Upper lobe of left lung (tissue), 6 donors: ENCODE measurements around the gene ZNF433. TPM values are rescaled to one million over a fixed set of nuclear protein-coding genes. Genes with fewer than 3 reads are reported as not detected.

Experiments used
- ATAC-seq, 2 donors: fragments of 200-7000 bp; cut with Tn5 transposase; one replicate each; pipeline ENCODE4 v1.9.1; 2022; ENCODE audit warnings: mild to moderate bottlenecking in 2 of 2, moderate library complexity in 2 of 2; ENCODE audit not compliant: low FRiP score in 2 of 2
- DNase-seq, 2 donors: peaks; one replicate each; pipeline ENCODE4 v3.0.0-alpha.2; 2019 to 2020
- H3K27ac ChIP-seq, 4 donors: fragments of 200-600 bp; sonication (generic); one replicate each; pipeline ENCODE4 v1.5.1; 2016 to 2019
- H3K27me3 ChIP-seq, 4 donors: fragments of 200-600 bp; sonication (generic); one replicate each; pipeline ENCODE4 v1.5.1; 2017 to 2019
- H3K36me3 ChIP-seq, 4 donors: fragments of 200-600 bp; sonication (generic); one replicate each; pipeline ENCODE4 v1.5.1; 2016 to 2019
- H3K4me1 ChIP-seq, 4 donors: fragments of 200-600 bp; sonication (generic); one replicate each; pipeline ENCODE4 v1.5.1; 2018 to 2019
- H3K4me3 ChIP-seq, 4 donors: fragments of 200-600 bp; sonication (generic); one replicate each; pipeline ENCODE4 v1.5.1; 2017 to 2019; ENCODE audit warnings: mild to moderate bottlenecking in 2 of 4, moderate library complexity in 1 of 4
- H3K9me3 ChIP-seq, 4 donors: fragments of 200-600 bp; sonication (generic); one replicate each; pipeline ENCODE4 v1.5.1; 2018 to 2019
- CTCF ChIP-seq, 6 experiments: fragments of 450-650 bp in 4 of 6; fragments of 200-600 bp in 2 of 6; sonication (generic) in 2 of 6; IDR thresholded peaks; one replicate each; pipeline ENCODE4 v1.5.1; 2016 to 2019; ENCODE audit warnings: antibody characterized with exemption in 6 of 6
- EP300 ChIP-seq, 4 donors: sonication (generic); formaldehyde crosslinking; IDR thresholded peaks; one replicate each; pipeline ENCODE4 v1.5.1; 2017; ENCODE audit warnings: antibody characterized with exemption in 4 of 4, control low read depth in 2 of 4
- POLR2A ChIP-seq, 4 donors: fragments of 450-650 bp; IDR thresholded peaks; one replicate each; pipeline ENCODE4 v1.5.1; 2016 to 2017; ENCODE audit warnings: antibody characterized with exemption in 4 of 4, mild to moderate bottlenecking in 2 of 4
- POLR2AphosphoS5 ChIP-seq, 2 donors: sonication (generic); formaldehyde crosslinking; IDR thresholded peaks; one replicate each; pipeline ENCODE4 v1.5.1; 2017; ENCODE audit warnings: antibody characterized with exemption in 2 of 2
- WGBS, 2 donors: methylation state at CpG; one replicate each; pipeline ENCODE4 v1.1.5; 2017 to 2018; 5-methylcytosine and 5-hydroxymethylcytosine counted together
- small RNA-seq, 4 donors: library from RNA; depleted of rRNA; stranded (forward); fragments of <200 nt; gene quantifications; one replicate each; pipeline ENCODE3, GENCODE V24; 2016
- total RNA-seq, 6 donors: library from RNA; depleted of rRNA in 4 of 6; stranded (reverse); fragments of >200 nt in 4 of 6; gene quantifications; one replicate each; pipeline versions ENCODE4 v1.1.0 to v1.2.1, GENCODE V29; 2016 to 2021
- donor health status: DM: no; HTN: no; CAD: no; lungs with moderate emphysema.
- donor health status: DM: no; HTN: yes; CAD: no; lungs with severe emphysema.

Gene ZNF433
- total RNA-seq, 6 donors from 2014 or later: 3.7 to 12.5 (median 6.3) TPM

DNA sequence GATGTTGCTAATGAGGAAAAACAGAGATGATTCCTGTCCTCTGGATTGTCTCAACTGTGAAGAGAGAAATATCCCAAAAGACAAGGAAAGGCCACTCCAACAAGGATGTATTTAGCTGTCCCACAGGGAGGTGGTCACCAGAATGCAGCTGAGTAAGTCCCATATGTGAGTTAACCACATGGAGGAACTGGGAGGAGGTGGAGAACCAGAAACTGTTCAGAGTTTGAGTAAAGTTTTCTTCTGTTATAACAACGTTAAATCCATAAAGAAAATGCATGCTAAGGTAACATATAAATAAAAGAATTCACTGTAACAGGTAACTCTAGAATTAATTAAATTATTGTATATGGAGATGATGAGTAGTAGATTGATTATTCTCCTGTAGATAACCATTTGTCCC, 65.3 kb downstream of the ZNF433 start:
- Histone ChIP-seq H3K4me1 (peaks cover 5 to 11% (median 7%) of the 10 kb centered on the region in 4 donors), H3K27me3 (no peaks in the 10 kb centered on the region), H3K9me3 (peaks cover 0 to 9% (median 1%) of the 10 kb centered on the region in 4 donors), H3K4me3 (no peak overlapping the region), H3K27ac (no peak overlapping the region), H3K36me3 (no peaks in the 10 kb centered on the region)
- no peak for DNase-seq
- 72 to 91% methylated on average over 1 of the region's 1 CpG for WGBS, 2 donors
- no peak for TF ChIP-seq CTCF (IDR thresholded peaks at IDR 0.05)
- TF ChIP-seq EP300 (IDR thresholded peaks at IDR 0.05): no peak
- no peak for TF ChIP-seq POLR2A (IDR thresholded peaks at IDR 0.05)
- no peak for TF ChIP-seq POLR2AphosphoS5 (IDR thresholded peaks at IDR 0.05)
- ATAC-seq: no peak

DNA sequence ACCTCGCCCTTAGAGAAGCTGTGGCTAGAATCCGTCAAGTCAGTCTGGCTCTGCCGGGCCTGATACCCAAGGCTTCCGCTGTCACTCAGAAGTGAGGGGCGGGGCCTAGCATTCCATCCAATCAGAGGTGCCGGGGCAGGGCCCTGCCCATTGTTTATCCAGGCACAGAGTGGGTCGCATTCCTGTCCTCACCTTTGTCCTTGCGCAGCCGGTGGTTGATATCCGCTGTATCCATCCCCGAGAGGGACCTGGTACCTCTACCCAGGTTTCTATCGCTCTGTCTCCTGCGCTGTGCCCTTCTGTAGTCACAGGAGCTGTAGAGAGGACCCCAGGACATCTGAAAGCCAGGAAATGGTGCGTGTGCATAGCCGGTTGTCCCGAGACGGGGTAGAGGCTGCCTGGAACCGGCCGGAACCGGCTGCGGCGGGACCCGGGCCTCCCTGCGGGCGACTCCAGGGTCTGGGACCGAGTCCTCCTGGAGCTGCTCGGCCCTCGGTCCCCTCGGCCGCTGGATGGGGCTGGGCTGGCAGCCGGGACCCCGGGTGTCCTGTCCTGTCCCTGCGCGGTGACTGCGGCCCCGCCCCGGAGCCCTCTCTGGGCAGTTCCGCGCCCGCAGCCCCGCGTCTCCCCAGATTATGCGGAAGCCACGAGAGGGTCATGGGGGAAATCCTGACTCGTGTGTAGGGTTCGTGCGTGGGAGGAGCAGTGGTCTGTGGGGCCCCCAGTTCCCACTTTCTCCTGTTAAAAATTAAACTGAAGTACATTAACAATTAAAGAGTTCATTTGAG, 70.4 kb downstream of the ZNF433 start, which contains the start of gene ZNF763:
Gene ZNF763 (plus strand): TSS at position 183 of the 788 bp plus-strand sequence. CDS start 169 bp downstream, at position 352.
- peak; percentile 76 to 90 for TF ChIP-seq POLR2AphosphoS5 (IDR thresholded peaks at IDR 0.05)
- peak in 1 of 4 donors; percentile 55 for TF ChIP-seq EP300 (IDR thresholded peaks at IDR 0.05)
- TF ChIP-seq CTCF (IDR thresholded peaks at IDR 0.05): peak in 1 of 6 experiments; percentile 1
- peak in 3 of 4 donors; percentile 60 to 78 (median 76) for TF ChIP-seq POLR2A (IDR thresholded peaks at IDR 0.05)
- WGBS, 2 donors: 0% methylated on average over 8 to 38 of the region's 47 CpGs
- no peaks in the 10 kb centered on the region for H3K36me3 ChIP-seq
- peak; percentile 99 for ATAC-seq
- no peaks in the 10 kb centered on the region for H3K9me3 ChIP-seq
- no peaks in the 10 kb centered on the region for H3K27me3 ChIP-seq
- H3K4me1 ChIP-seq: peaks cover 14 to 24% (median 17%) of the 10 kb centered on the region in 4 donors
- DNase-seq: peak; percentile 93 to 98
- H3K27ac ChIP-seq: peak within 1 kb of the TSS; percentile 95 to 99 (median 98)
- peak within 1 kb of the TSS; percentile 74 to 89 (median 85) for H3K4me3 ChIP-seq

Small RNA genes within 50 kb of the gene (small RNA-seq; reads per million reads assigned to genes)
- gene RNA5SP464: 0 reads per million in 4 donors
- 0 to 0.22 (median 0) reads per million in 4 donors for gene RNA5SP465
- gene RNA5SP466: 0 reads per million in 4 donors

Other genes starting within 250 kb of the ZNF433 start
- 1 to 10 TPM in 4 of 6 donors, under 1 TPM in 1, not detected in 1; 0.55 to 3.4 (median 2.0) TPM for gene ZNF491, start 237.2 kb downstream of the ZNF433 start, total RNA-seq
- 10 to 100 TPM; 12.4 to 49.2 (median 17.0) TPM for gene ZNF440, start 221.4 kb downstream of the ZNF433 start, total RNA-seq
- 10 to 100 TPM in 4 of 6 donors, 1 to 10 TPM in 2; 6.8 to 27.2 (median 11.9) TPM for gene ZNF439, start 187.0 kb downstream of the ZNF433 start, total RNA-seq
- gene ZNF69, start 147.9 kb downstream of the ZNF433 start, total RNA-seq: 10 to 100 TPM; 10.1 to 29.3 (median 16.4) TPM
- 10 to 100 TPM; 10.5 to 47.1 (median 14.9) TPM for gene ZNF700, start 110.6 kb downstream of the ZNF433 start, total RNA-seq
- 1 to 10 TPM; 2.4 to 9.4 (median 5.9) TPM for gene ZNF763, start 70.6 kb downstream of the ZNF433 start, total RNA-seq
- gene ZNF878, start 17.3 kb upstream of the ZNF433 start, total RNA-seq: under 1 TPM in 3 of 6 donors, not detected in 3; 0.14 to 0.30 (median 0.17) TPM
- gene ZNF844, start 29.1 kb upstream of the ZNF433 start, total RNA-seq: 10 to 100 TPM in 3 of 6 donors, 1 to 10 TPM in 3; 2.3 to 14.7 (median 9.8) TPM
- 1 to 10 TPM in 5 of 6 donors, not detected in 1; 1.9 to 5.4 (median 4.1) TPM for gene ZNF20, start 104.7 kb upstream of the ZNF433 start, total RNA-seq
- 1 to 10 TPM; 3.0 to 9.8 (median 5.0) TPM for gene ZNF625, start 121.1 kb upstream of the ZNF433 start, total RNA-seq
- gene ZNF136, start 127.4 kb upstream of the ZNF433 start, total RNA-seq: 10 to 100 TPM in 2 of 6 donors, 1 to 10 TPM in 4; 5.7 to 15.2 (median 9.2) TPM